GM19351 (cell line): ENCODE results near the gene RASGRP2.

Source experiments
- ATAC-seq: cut with Tn5 transposase; IDR thresholded peaks from one replicate; pipeline ENCODE4 v1.9.1; 2021; ENCODE audit warnings: mild to moderate bottlenecking, moderate library complexity; ENCODE audit not compliant: unreplicated experiment

The RASGRP2 gene

DNA sequence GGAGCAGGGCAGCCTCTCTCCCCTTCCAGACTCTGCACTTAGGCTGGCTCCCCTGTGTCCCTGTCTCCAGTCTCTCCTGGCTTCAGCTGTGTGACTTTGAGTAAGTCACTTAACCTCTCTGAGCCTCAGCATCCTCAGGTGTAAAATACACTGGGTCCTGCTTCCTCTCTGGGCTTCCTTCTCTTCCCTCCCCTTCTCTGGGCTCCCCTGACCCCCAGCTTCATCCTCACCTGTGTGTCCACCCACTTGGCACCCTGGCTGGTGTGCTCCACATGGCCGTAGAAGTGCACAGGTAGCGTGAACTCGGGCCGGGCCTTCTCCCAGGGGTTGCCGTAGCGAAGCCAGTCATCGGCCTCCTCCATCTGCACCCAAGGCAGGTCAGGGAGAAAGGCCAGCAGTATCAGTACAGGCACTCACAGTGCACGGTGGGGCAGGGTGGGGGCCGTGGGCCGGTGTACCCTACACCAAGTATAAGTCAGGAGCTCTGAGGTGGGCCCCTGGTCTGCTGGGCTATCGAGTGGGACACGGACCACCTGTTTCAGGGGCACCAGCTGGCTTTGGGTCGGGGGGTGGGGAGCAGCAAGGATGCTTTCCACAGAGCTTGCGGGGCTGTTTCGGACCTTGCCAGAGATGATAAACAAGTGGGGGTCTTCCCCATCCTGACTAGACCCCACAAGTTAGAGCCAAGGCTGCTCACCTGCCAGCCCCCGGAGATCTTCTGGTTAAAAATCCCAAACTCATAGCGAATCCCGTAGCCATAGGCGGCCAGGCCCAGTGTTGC is 13.8 kb upstream of the RASGRP2 start:
- ATAC-seq = no peak

DNA sequence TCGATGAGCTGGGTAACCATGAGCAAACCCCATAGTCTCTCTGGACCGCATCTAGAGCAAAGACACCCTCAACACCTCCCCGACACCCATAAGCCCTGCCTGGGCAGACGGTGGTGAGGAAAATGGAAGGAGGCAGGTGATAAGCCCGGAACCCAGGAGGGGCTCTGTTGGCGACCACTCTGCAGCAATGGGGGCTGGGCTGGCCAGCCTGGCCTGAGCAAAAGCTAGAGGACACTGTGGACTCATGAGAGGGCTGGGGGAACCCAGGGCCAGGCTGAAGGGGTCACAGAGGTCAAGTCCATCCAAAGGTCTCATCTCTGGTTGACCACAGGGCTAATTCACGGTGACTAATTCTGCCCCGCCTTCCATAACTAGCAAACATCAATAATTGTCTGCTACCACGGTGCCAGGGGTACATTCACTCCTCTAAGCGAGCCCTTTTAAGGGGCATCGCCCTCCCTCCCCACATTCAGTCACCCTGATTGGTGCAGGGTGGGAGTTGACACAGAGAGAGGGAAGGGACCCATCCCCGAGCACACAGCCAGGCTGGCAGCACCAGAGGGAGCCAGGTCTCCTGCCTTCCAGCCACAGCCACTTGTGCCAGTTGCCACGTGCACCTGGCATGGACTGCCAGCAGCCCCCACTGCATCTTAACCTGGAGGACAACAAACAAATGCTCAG is 11.9 kb upstream of the RASGRP2 start:
- no peak for ATAC-seq

DNA sequence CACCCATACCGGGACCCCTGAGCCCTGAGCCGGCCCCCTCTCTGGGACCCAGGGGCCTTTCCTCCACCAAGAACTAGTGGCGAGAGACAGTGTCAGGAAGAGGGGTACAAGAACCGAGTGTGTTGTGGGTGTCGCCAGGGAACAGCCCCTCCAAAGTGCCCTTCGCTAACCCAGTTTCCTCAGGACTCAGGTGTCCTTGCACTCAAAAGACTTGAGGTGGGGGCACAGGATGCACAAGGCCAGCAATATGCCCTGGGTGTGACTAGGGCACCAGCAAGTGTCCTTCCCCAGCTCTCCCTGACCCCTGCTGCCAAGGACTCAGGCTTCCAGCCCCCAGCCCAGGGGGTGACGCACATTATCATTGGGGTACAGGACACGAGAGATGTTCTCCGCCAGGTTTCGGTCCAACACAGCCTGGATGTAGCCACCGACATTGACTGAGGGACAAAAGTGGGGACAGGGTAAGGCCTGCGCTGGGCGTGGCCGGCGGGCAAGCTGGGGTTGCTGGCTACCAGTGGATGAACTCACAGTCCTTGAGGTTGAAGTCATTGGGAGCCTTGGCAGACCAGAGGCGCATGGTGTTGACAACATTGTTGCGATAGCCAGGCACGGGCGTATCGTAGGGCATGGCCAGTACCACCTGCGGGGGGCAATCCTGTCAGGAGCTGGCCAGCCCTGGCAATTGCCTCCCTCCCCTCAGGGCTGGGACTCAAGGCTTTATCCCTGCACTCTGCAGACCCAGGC is 11.1 kb upstream of the RASGRP2 start:
- no peak for ATAC-seq

DNA sequence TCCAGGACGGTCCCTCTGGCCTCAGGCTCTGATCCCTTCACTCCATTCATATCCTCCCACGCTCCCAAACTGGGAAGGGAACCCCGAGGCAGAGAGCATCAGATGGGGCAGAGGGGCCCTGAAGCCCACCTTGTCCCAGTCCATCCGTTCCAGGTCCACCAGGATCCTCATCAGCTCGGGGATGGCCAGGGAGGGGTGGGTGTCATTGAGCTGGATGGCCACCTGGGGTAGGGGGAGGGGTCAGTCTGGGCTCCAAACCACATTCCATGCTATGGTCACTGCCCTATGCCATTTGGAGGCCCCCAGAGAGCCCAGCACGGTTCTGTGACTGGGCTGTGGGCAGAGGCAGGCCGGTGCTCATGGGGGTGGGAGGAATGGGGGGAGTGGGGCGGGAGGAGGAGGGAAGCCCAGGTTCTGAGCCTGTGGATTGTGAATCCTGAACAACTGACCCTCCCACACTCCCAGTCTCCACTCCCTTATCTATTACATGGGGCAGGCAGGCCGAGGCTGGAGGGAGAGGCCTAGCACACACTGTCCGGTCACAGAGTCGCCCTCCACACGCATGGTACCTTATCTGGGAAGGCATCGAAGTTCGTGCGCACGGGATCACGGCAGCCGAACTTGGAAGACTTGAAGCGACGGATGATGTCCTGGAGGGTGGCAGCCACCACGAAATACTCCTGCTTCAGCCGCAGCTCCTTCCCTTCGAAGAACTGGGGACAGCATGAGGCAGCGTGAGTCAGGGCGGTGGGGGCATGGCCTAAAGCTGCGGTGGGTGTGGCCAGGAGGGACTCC is 10.4 kb upstream of the RASGRP2 start:
- no peak for ATAC-seq

DNA sequence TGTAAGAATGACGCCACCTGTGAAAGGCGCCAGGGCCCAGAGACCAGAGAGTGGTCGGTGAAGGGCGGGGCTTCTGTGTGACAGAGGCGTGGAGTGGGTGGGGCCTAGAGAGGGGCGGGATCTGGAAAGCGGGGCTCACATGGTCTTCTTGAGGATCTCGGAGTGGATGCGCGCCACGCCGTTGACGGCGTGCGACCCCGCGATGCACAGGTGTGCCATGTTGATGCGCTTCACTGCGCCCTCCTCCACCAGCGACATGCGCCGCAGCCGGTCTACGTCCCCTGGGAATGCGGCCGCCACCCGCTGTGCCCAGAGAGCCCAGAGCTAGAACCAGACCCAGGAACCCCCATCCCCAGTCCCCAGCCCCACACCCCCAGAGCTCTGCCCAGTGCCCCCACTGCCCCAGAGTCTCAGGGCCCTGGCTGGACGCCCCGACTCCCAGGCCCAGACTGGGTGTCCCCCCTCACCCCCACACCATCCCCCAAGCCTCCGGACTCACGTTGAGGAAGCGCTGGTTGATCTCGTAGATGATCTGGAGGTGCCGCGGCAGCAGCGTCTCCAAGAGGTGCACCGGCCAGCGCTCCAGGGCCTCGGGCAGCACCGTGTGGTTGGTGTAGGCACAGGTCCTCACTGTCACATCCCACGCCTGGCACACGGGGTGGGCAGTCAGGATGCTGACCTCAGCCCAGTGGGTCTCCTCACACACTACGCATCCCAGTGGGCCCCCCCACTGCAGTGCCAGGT is 9.6 kb upstream of the RASGRP2 start:
- ATAC-seq = no peak

DNA sequence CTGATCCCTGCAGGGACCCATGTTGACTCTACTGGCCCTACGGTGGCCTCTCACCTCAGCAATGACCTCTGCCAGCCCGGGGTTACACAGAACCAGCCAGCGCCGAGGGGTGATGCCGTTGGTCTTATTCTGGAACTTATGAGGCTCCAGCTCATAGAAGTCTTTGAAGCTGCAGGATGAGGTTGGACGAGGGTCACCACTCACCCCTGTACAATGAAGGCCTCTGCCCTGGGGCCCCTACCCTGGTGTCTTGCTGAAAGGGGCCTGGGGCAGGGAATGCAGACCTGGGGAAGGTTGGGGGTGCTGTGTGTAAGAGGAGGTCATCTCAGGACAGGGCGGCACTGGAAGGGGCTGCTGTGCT is 9.1 kb upstream of the RASGRP2 start:
- ATAC-seq = no peak

DNA sequence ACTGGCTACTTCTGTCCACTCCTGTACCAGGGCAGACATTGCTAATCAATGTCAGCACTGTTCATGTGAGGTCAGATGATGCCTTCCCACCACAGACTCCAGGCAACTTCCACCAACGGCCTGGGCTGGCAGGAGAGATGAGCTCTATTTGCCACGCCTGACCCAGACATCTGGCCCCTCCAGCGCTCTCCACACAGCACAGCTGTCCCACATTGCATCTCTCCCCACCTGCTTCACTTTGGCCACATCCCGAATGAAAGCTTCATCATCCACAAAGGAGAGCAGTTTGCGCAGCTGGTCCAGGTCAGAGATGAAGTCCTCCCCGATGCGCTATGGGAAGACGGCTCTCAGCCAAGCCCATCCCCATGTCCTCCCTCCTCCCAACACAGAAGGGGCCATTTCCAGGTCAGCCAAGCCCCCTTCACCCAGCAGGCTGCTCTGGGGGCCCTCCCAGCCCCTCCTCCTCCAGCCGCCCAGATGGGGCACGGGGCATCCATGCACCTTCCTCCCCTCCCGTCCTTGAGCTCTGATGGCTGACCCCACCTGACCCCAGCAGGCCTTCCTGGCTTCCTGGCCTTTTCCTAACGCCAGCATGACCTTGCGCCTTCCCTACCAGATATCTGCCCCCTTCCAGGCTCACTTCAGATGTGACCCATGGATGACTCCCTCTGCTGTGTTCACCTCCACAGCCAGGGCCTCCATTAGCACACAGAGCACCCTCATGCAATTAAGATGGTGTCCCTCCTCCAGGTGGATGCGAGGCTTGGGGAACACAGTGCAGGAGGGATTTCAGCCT is 8.4 kb upstream of the RASGRP2 start:
- ATAC-seq = no peak

DNA sequence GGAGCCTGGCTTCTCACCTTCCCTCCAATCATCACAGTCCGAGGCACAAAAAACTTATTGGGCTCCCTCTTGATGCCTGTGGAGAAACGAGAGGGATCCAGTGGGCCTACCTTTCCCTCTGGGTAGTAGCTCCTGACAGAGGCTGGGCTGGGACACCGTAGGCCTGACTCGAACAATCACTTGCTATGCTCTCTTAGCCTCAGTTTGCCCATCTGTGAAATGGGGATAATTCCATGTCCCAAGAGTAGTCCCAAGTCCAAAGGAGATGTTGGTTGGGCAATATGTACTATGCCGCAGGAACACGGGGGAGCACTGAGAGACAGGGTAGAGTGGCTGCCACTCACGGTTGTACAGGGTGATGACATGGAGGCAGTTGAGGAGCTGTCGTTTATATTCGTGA is 7.6 kb upstream of the RASGRP2 start:
- ATAC-seq = no peak

DNA sequence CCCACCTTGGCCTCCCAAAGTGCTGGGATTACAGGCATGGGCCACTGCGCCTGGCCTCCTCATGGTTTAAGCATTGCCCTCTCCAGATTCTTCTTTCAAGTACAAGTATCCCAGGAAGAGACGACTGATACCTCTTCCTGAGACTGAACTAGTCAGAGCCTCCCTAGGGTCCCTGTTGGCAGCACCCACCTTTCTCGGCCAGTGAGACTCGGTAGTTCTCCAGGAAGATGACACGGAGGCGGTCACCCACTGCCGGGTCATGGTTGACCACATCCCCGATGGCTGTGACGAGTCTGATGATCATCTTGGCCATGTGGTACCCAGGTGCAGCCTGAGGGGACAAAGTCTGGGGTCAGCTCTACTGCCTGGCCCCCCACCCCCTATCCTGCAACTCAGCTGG is 7.2 kb upstream of the RASGRP2 start:
- no peak for ATAC-seq

DNA sequence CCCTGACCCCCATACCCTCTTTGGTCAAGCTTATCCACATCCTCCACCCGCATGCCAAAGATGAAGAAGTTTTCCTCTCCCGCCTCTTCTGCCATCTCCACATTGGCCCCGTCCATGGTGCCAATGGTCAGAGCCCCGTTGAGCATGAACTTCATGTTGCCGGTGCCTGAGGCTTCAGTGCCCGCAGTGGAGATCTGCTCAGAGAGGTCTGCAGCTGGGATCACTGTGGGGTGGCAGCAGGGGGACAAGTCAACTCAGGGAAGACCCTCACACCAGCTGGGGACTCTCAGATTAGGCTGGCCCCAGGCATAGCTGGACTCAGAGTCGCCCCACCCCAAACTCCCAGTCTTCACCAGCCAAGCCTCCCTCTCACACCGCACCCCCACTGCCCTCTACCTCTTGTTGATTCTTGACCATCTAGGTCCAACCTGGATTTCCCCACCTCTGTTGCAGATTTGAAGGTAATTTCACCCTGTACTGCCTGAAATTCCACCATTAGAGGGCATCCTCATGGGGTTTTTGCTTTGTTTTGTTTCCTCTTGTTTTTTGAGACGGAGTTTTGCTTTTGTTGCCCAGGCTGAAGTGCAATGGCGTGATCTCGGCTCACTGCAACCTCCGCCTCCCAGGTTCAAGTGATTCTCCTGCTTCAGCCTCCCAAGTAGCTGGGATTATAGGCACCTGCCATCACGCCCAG is 6.6 kb upstream of the RASGRP2 start:
- ATAC-seq = no peak

DNA sequence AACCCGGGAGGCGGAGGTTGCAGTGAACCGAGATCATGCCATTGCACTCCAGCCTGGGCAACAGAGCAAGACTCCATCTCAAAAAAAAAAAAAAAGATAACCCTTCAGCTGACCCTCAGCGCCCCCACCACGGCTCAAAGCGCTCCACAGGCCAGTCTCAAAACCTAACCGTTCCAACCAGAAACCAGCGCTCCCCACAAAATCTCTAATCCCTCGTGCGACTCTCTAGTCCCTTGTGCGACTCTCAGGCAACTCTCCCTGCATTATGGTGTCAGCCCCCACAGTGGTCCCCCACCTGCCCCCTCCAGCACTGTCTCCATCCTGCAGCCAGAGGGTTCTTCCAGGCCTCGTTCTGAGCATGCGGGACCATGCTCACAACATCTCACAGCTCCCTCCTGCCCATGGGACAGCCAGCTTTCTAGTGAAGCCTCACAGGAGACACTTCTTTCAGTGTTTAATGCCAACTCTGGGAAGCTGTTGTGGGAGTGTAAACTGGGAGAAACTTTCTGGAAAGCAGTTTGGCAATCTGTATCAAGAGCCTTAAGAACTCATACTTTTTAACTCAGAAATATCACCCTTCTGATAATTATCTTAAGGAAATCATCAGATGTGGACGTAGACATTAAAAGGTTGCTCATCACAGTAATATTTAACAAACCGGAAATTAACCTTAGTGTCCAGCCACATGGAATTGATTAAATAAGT is 4.2 kb upstream of the RASGRP2 start:
- ATAC-seq = no peak

DNA sequence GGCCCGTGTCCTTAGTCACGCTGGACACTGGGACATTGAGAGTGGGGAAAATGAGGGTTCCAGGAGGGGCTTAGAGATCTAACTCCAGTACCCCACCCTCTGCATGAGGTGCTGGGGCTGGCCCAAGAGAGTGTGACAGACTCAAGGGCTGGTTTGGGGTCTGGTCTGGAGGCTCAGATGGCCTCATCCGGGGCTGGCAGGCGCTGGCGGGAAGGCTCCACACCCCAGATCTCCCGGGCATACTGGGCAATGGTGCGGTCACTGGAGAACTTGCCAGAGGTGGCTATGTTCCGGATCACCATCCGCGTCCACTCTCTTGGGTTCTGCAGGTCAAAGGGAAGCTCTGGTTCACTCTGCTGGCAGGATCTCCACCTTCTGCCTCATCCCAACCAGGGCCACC is 2.5 kb upstream of the RASGRP2 start:
- no peak for ATAC-seq

DNA sequence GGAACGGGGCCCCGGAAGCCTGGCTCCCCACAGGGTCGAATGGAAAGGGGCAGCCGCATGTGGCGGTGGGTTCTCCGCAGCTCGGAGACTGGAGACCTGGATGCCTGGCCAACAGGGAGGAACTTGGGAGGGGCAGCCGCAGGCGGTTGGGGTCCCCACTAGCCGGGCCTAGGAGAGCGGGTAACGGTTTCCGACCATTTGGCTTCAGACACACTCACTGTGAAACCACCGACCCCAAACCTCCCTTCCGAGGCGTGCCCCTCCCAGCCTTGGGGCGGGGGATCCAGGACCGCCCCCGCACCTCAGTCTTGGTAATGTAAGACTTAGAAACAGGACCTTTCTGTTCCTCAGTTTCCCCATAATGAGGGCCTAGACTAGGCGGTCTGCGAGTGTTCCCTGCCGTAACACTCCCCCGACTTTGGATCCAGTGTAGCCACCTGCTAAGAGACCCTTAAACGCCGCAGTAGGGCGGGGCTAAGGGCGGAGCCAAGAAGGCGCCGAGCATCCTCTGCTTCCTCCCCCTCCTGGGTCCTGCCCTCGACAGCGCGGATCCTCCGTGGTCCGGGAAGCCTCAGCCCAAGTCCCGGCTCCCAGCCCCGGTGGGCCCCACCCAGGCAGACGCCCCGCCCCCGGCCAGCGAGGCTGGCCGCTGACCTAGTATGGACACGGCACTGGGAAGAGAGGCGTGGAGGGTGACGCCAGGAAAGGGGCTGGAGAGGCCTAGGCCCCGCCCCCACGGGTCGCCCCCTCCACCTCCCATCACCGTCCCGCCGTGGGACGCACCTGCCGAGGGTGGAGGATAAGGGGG is 1.8 kb upstream of the RASGRP2 start:
- ATAC-seq = peak; percentile 30

DNA sequence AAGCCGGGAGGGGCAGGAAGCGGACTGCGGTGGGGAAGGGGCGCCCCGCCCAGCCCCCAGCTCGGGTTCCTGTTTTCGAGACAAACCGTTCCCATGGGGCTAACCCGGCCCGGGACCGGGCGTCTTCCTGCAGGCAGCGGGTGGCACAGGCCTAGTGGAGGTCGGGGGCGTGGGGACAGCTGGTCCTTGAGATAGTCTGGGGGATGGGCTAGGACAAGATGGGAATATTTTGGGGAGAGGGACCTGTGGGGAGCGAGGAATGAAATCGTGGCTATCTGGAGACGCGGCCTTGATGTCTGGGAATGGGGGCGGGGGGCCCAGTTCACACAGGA is 1.2 kb upstream of the RASGRP2 start:
- no peak for ATAC-seq

DNA sequence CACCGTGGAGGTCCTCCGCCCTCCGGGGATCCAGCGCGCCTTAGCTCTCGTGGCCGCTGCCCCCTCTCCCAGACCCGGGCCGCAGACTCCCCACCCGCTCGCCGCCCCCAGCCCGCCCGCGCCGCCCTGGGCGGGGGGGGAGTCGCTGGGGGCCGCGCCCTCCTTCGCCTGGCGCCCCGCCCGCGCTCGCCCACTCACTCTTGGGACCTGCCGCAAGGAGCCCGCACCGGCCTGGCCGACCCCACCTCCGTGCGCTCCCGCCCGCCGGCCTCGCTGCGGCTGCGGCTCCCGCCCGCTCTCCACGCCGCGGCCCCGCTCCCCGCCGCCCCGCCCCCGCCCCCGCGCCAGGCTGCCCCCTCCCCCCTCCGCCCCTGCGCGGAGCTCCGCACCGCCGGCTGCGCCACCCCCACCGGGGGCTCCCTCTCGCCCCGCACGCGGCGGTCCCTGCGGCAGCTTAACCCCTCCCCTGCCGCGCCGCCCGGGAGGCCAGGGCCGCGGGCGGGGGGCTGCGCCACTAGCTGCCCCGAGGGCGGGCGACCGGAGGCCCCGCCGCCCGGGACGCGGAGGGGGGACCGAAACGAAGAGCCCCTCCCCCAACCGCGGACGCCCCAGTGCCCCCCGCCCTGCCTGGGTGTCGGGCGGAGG is 724 bp upstream of the RASGRP2 start:
- ATAC-seq = no peak

DNA sequence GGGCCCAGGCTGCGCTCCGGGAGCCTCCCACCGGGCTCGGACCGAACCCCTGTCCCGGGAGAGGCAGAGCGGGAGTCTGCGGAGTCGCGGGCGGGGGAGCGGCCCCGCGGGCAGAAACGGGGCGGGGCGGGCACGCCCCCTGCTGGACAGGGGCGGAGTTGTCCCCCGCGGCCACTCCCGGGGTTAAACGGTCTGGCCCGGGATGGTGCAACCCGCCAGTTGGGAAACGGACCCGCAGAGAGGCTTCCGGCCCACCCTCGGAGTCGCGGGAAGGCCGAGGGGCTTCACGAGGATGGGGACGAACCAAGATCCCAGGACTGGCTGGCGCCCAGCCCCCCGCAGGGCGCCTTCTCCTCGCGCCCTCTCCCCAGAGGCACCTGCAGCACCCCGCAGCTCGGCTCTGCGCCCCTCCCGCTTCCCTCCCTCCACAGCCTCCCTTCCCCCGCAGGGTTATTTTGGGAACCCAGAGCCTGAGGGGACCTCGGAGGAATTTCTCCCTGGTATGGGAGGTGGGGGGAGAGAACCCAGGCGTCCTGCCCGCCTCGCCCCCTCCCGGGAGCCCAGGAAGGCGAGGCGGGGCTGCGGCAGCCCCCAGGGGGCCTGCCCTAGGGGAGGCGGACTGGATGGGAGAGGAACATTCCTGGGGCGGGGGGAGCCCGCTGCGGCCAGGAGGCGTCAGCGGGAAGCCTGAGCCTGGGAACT is 902 bp downstream of the RASGRP2 start:
- ATAC-seq = no peak
